A673 (cell line): Measurements from ENCODE around the gene SMC6. TPM values are rescaled to one million over a fixed set of nuclear protein-coding genes. Genes with fewer than 3 reads are reported as not detected.

ENCODE experiments used
- BruUV-seq: library from RNA; stranded (reverse); fragments of 400-500 nt; replicated peaks from 2 replicates; lab custom pipeline; 2021; lab: Mats Ljungman, UMichigan
- CTCF ChIA-PET: fragments of 300-600 bp; sonication (Branson Sonifier 250); formaldehyde crosslinking; loops from one replicate; lab custom pipeline; 2022; ENCODE audit warnings: antibody characterized with exemption; lab: Charles Lee
- POLR2A ChIA-PET: fragments of 300-600 bp; sonication (Branson Sonifier 250); formaldehyde crosslinking; loops from one replicate; lab custom pipeline; 2022; ENCODE audit warnings: antibody characterized with exemption; ENCODE audit not compliant: low non-redundant PET; lab: Charles Lee
- DNase-seq: peaks from one replicate; pipeline ENCODE4 v3.0.0-alpha.2; 2015; ENCODE audit warnings: low spot score
- H3K27ac ChIP-seq: fragments of 200-600 bp; sonication (generic); 2 replicates; pipeline ENCODE4 v1.5.1; 2016; ENCODE audit warnings: mixed run types, low read depth, mild to moderate bottlenecking, mixed read lengths, antibody characterized with exemption, low read length; ENCODE audit not compliant: poor library complexity, severe bottlenecking
- H3K27me3 ChIP-seq: fragments of 200-600 bp; sonication (generic); replicated peaks from 2 replicates; pipeline ENCODE4 v1.6.1; 2017; ENCODE audit warnings: mixed run types, low read depth, mild to moderate bottlenecking, mixed read lengths, antibody characterized with exemption, low read length; ENCODE audit not compliant: insufficient read depth, poor library complexity
- H3K36me3 ChIP-seq: fragments of 200-600 bp; sonication (generic); 2 replicates; pipeline ENCODE4 v1.6.1; 2016; ENCODE audit warnings: mixed run types, mild to moderate bottlenecking, mixed read lengths, antibody characterized with exemption, low read length; ENCODE audit not compliant: insufficient read depth, poor library complexity, severe bottlenecking
- H3K4me1 ChIP-seq: fragments of 200-600 bp; sonication (generic); 2 replicates; pipeline ENCODE4 v1.6.1; 2017; ENCODE audit warnings: mixed run types, mild to moderate bottlenecking, mixed read lengths, antibody characterized with exemption, low read length; ENCODE audit not compliant: insufficient read depth, poor library complexity, severe bottlenecking
- H3K4me3 ChIP-seq: fragments of 200-600 bp; sonication (generic); 2 replicates; pipeline ENCODE4 v1.5.1; 2016; ENCODE audit warnings: low read depth, mixed run types, mild to moderate bottlenecking, mixed read lengths, low read length; ENCODE audit not compliant: poor library complexity, severe bottlenecking
- H3K9me3 ChIP-seq: fragments of 200-600 bp; sonication (generic); 2 replicates; pipeline ENCODE4 v1.6.1; 2016; ENCODE audit warnings: mixed run types, low read depth, mild to moderate bottlenecking, mixed read lengths, antibody characterized with exemption, low read length; ENCODE audit not compliant: poor library complexity, severe bottlenecking
- EZH2 ChIP-seq: fragments of 200-600 bp; sonication (generic); IDR thresholded peaks from 2 replicates; pipeline ENCODE4 v1.6.1; 2017; ENCODE audit warnings: borderline replicate concordance, low read depth, mild to moderate bottlenecking, mixed read lengths, antibody characterized with exemption, low read length; ENCODE audit not compliant: poor library complexity, severe bottlenecking
- intact Hi-C: fragments of 100-400 bp; cut with micrococcal nuclease; formaldehyde crosslinking; loops from one replicate; pipeline ENCODE4 v1.10.0; 2022; ENCODE audit not compliant: unreplicated experiment
- total RNA-seq: library from RNA; stranded (reverse); gene quantifications from 2 replicates; pipeline ENCODE4 v1.2.3, GENCODE V29; 2021
- TF ChIP-seq, protein P1 (sequence below): fragments of 300-800, 200-600 bp; sonication (generic); conservative IDR thresholded peaks from 2 replicates; pipeline ENCODE4 v1.5.1; 2017; ENCODE audit warnings: low read depth, mild to moderate bottlenecking, antibody characterized with exemption, low read length, moderate library complexity, mixed read lengths

The SMC6 gene
- total RNA-seq, 1 experiment from 2014 or later, result 49.5 TPM

- Histone ChIP-seq H3K27me3 (no peaks in the 10 kb centered on the region), H3K36me3 (no peaks in the 10 kb centered on the region), H3K4me3 (no peak overlapping the region), H3K27ac (peak overlapping the region; percentile 57), H3K4me1 (peaks cover 32% of the 10 kb centered on the region), H3K9me3 (no peaks in the 10 kb centered on the region)
- DNase-seq, result peak; percentile 24
- CTCF ChIA-PET, result no interaction called here
- no TSS peak for BruUV-seq
- TF ChIP-seq EZH2, result no peak
- TF ChIP-seq, protein P1, sequence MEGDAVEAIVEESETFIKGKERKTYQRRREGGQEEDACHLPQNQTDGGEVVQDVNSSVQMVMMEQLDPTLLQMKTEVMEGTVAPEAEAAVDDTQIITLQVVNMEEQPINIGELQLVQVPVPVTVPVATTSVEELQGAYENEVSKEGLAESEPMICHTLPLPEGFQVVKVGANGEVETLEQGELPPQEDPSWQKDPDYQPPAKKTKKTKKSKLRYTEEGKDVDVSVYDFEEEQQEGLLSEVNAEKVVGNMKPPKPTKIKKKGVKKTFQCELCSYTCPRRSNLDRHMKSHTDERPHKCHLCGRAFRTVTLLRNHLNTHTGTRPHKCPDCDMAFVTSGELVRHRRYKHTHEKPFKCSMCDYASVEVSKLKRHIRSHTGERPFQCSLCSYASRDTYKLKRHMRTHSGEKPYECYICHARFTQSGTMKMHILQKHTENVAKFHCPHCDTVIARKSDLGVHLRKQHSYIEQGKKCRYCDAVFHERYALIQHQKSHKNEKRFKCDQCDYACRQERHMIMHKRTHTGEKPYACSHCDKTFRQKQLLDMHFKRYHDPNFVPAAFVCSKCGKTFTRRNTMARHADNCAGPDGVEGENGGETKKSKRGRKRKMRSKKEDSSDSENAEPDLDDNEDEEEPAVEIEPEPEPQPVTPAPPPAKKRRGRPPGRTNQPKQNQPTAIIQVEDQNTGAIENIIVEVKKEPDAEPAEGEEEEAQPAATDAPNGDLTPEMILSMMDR, result no peak
- intact Hi-C loops, result loop anchor here (5.0 to 10.0 kb wide), 2 partner anchors 79 to 987 kb away; partner anchors contain the start of gene VSNL1
- POLR2A ChIA-PET, result no interaction called here
Measured at GRCh38 chr2:17621781-17622180, 131.8 kb downstream of the SMC6 start.

DNA sequence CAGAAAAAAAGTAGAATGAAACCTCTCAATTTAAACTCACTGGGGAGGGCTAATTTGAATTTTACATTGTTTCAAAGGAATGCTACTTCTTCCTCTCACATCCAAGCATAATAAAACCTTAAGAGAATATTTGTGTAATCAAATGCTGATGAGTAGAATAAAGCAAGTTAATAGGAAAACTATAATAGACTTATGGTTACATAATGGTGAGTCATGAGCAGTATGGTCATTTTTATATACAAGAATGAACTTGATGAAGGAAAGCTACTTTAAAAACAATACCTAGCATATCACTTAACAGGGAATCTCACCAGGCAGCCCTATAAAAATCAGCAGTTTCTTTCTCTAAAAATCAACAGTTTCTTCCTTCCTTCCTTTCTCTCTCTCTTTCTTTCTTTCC is 132.8 kb downstream of the SMC6 start:
- BruUV-seq, result no TSS peak
- CTCF ChIA-PET, result interaction anchor here (1.2 kb wide), 1 partner anchor 25 kb away, joined by 3 read pairs; no protein-coding TSS in a partner anchor

GRCh38 chr2:17620280-17620679 is 133.3 kb downstream of the SMC6 start:
- ChIA-PET CTCF (interaction anchor here (0.6 to 1.2 kb wide), 2 partner anchors 26 to 149 kb away, joined by 3 read pairs; no protein-coding TSS in a partner anchor), POLR2A (no interaction called here)
- TF ChIP-seq, protein P1, result no peak
- no peak for TF ChIP-seq EZH2
- Histone ChIP-seq H3K4me1 (peaks cover 47% of the 10 kb centered on the region), H3K4me3 (no peak overlapping the region), H3K27me3 (no peaks in the 10 kb centered on the region), H3K27ac (no peak overlapping the region), H3K36me3 (no peaks in the 10 kb centered on the region), H3K9me3 (no peaks in the 10 kb centered on the region)
- intact Hi-C loops, result loop anchor here (5.0 to 10.0 kb wide), 2 partner anchors 78 to 985 kb away; partner anchors contain the start of gene VSNL1
- no TSS peak for BruUV-seq
- peak; percentile 83 for DNase-seq

More for the DNA sequence above, 132.8 kb downstream of the SMC6 start:
- POLR2A ChIA-PET, result interaction anchor here (0.7 kb wide), 1 partner anchor 224 kb away, joined by 16 read pairs; no protein-coding TSS in a partner anchor
- H3K4me3 ChIP-seq, result no peak overlapping the region
- intact Hi-C loops, result loop anchor here (5.0 to 10.0 kb wide), 2 partner anchors 79 to 986 kb away; partner anchors contain the start of gene VSNL1
- no peaks in the 10 kb centered on the region for H3K36me3 ChIP-seq
- H3K4me1 ChIP-seq, result peaks cover 41% of the 10 kb centered on the region
- TF ChIP-seq, protein P1, result no peak
- TF ChIP-seq EZH2, result no peak
- no peaks in the 10 kb centered on the region for H3K9me3 ChIP-seq
- peak; percentile 56 for DNase-seq
- H3K27me3 ChIP-seq, result no peaks in the 10 kb centered on the region
- peak overlapping the region; percentile 9 for H3K27ac ChIP-seq
